HCT116 (cell line): Measurements from ENCODE around the gene GRHPR. TPM values are rescaled to one million over a fixed set of nuclear protein-coding genes. Genes with fewer than 3 reads are reported as not detected.

ENCODE experiments used
- ATAC-seq: fragments of 200-7000 bp; cut with Tn5 transposase; 2 replicates; pipeline ENCODE4 v1.9.1; 2020; ENCODE audit warnings: mild to moderate bottlenecking, moderate library complexity
- BruUV-seq: library from RNA; stranded (reverse); fragments of 400-500 nt; replicated peaks from 2 replicates; lab custom pipeline; 2021; lab: Mats Ljungman, UMichigan
- CTCF ChIA-PET: fragments of 300-600 bp; sonication (Branson Sonifier 250); formaldehyde crosslinking; loops from one replicate; lab custom pipeline; 2021; ENCODE audit warnings: antibody characterized with exemption; lab: Charles Lee
- POLR2A ChIA-PET: fragments of 300-600, 350-600 bp; sonication (Branson Sonifier 250); formaldehyde crosslinking; loops from one replicate; lab custom pipeline; 2021; ENCODE audit warnings: antibody characterized with exemption; lab: Charles Lee
- RAD21 ChIA-PET, 2 experiments: fragments of 300-600 bp; sonication (Branson Sonifier 250); formaldehyde crosslinking; loops; one replicate each; lab custom pipeline; 2023; ENCODE audit warnings: low total read pairs in 2 of 2; ENCODE audit not compliant: uncharacterized antibody in 2 of 2, unreplicated experiment in 2 of 2, low non-redundant PET in 1 of 2; lab: Charles Lee
- DNase-seq: peaks from one replicate; pipeline ENCODE4 v3.0.0-alpha.2; 2010; ENCODE audit warnings: low read depth, low spot score
- H2AFZ ChIP-seq: fragments of 200-600 bp; shearing (Covaris generic), sonication (generic); 2 replicates; pipeline ENCODE4 v1.6.1; 2017; ENCODE audit warnings: low read depth, mixed run types, mixed read lengths, antibody characterized with exemption, low read length; ENCODE audit not compliant: poor library complexity, severe bottlenecking
- H3K27ac ChIP-seq: 2 replicates; pipeline ENCODE4 v1.5.1; 2012; ENCODE audit warnings: low read depth, low read length
- H3K27me3 ChIP-seq: fragments of 200-600 bp; sonication (generic); 2 replicates; pipeline ENCODE4 v1.6.1; 2016; ENCODE audit warnings: mixed run types, low read length, mixed read lengths; ENCODE audit not compliant: insufficient read depth
- H3K36me3 ChIP-seq, 2 experiments: fragments of 200-500 bp in 1 of 2; fragments of 200-600 bp in 1 of 2; sonication (Bioruptor generic) in 1 of 2; sonication (generic) in 1 of 2; 2 replicates each; pipeline versions ENCODE4 v1.5.1 to v1.6.1; 2014 to 2016; ENCODE audit warnings: low read length in 2 of 2, inconsistent platforms in 1 of 2, mixed read lengths in 1 of 2, mixed run types in 1 of 2; ENCODE audit not compliant: insufficient read depth in 2 of 2, control insufficient read depth in 1 of 2
- H3K4me1 ChIP-seq, 2 experiments: fragments of 200-600 bp in 1 of 2; sonication (generic) in 1 of 2; 2 replicates each; pipeline versions ENCODE4 v1.5.1 to v1.6.1; 2012 to 2017; ENCODE audit warnings: low read length in 2 of 2, inconsistent platforms in 1 of 2, mild to moderate bottlenecking in 1 of 2, mixed read lengths in 1 of 2, mixed run types in 1 of 2, moderate library complexity in 1 of 2; ENCODE audit not compliant: insufficient read depth in 2 of 2, control insufficient read depth in 1 of 2
- H3K4me2 ChIP-seq: fragments of 200-600 bp; sonication (generic); 2 replicates; pipeline ENCODE4 v1.6.1; 2017; ENCODE audit warnings: mixed run types, low read length, mixed read lengths
- H3K4me3 ChIP-seq, 2 experiments: fragments of 200-600 bp in 1 of 2; sonication (generic) in 1 of 2; replicated peaks in 1 of 2; 2 replicates each; pipeline ENCODE4 v1.5.1; 2011 to 2016; ENCODE audit warnings: low read length in 2 of 2, control low read depth in 1 of 2, low read depth in 1 of 2, mild to moderate bottlenecking in 1 of 2, mixed read lengths in 1 of 2, mixed run types in 1 of 2
- H3K79me2 ChIP-seq: fragments of 200-600 bp; sonication (generic); 2 replicates; pipeline ENCODE4 v1.6.1; 2017; ENCODE audit warnings: mild to moderate bottlenecking, mixed run types, low read length, moderate library complexity, mixed read lengths; ENCODE audit not compliant: insufficient read depth
- H3K9ac ChIP-seq: fragments of 200-600 bp; sonication (generic); 2 replicates; pipeline ENCODE4 v1.6.1; 2016; ENCODE audit warnings: low read length, mixed read lengths
- H3K9me2 ChIP-seq: fragments of 200-600 bp; sonication (generic), shearing (Covaris generic); 2 replicates; pipeline ENCODE4 v1.6.1; 2017; ENCODE audit warnings: mixed run types, mild to moderate bottlenecking, moderate library complexity; ENCODE audit not compliant: insufficient read depth
- H3K9me3 ChIP-seq, 2 experiments: fragments of 200-500 bp in 1 of 2; fragments of 200-600 bp in 1 of 2; sonication (Bioruptor generic) in 1 of 2; sonication (generic) in 1 of 2; 2 replicates each; pipeline ENCODE4 v1.6.1; 2014 to 2017; ENCODE audit warnings: low read length in 2 of 2, mixed read lengths in 2 of 2, inconsistent platforms in 1 of 2, low read depth in 1 of 2, mild to moderate bottlenecking in 1 of 2, mixed run types in 1 of 2, moderate library complexity in 1 of 2; ENCODE audit not compliant: control insufficient read depth in 1 of 2, insufficient read depth in 1 of 2
- H4K20me1 ChIP-seq: fragments of 200-600 bp; sonication (generic), shearing (Covaris generic); 2 replicates; pipeline ENCODE4 v1.6.1; 2017; ENCODE audit warnings: mixed run types, mild to moderate bottlenecking, moderate library complexity; ENCODE audit not compliant: insufficient read depth
- ELF1 ChIP-seq: IDR thresholded peaks from 2 replicates; pipeline ENCODE4 v1.6.1; 2012; ENCODE audit warnings: low read depth, borderline replicate concordance
- EZH2 ChIP-seq: fragments of 200-600 bp; sonication (generic); IDR thresholded peaks from 2 replicates; pipeline ENCODE4 v1.6.1; 2017; ENCODE audit warnings: antibody characterized with exemption, mixed run types
- EZH2phosphoT487 ChIP-seq: fragments of 200-600 bp; IDR thresholded peaks from 2 replicates; pipeline ENCODE4 v1.6.1; 2018; ENCODE audit warnings: antibody characterized with exemption, borderline replicate concordance
- FOSL1 ChIP-seq: IDR thresholded peaks from 2 replicates; pipeline ENCODE4 v1.6.1; 2012; ENCODE audit warnings: low read depth
- JUND ChIP-seq: IDR thresholded peaks from 2 replicates; pipeline ENCODE4 v1.6.1; 2012
- POLR2AphosphoS5 ChIP-seq: IDR thresholded peaks from 2 replicates; pipeline ENCODE4 v1.6.1; 2011; ENCODE audit warnings: mild to moderate bottlenecking, low read depth, low read length, moderate library complexity
- RAD21 ChIP-seq: IDR thresholded peaks from 2 replicates; pipeline ENCODE4 v1.6.1; 2012; ENCODE audit warnings: low read depth, mild to moderate bottlenecking
- SIN3A ChIP-seq: IDR thresholded peaks from 2 replicates; pipeline ENCODE4 v1.6.1; 2012; ENCODE audit warnings: low read depth
- SP1 ChIP-seq: IDR thresholded peaks from 2 replicates; pipeline ENCODE4 v1.6.1; 2012; ENCODE audit warnings: low read depth
- SRF ChIP-seq: IDR thresholded peaks from 2 replicates; pipeline ENCODE4 v1.6.1; 2012; ENCODE audit warnings: low read depth
- YY1 ChIP-seq: IDR thresholded peaks from 2 replicates; pipeline ENCODE4 v1.6.1; 2011; ENCODE audit warnings: low read length, low read depth, moderate library complexity, mild to moderate bottlenecking; ENCODE audit not compliant: insufficient replicate concordance; ENCODE audit errors: extremely low read depth
- ZFX ChIP-seq: fragments of 450-650 bp; IDR thresholded peaks from 2 replicates; pipeline ENCODE4 v1.6.1; 2017
- ZNF274 ChIP-seq: fragments of 200-500 bp; sonication (Bioruptor generic); IDR thresholded peaks from 2 replicates; pipeline ENCODE4 v1.6.1; 2014; ENCODE audit warnings: mild to moderate bottlenecking, low read depth, low read length, inconsistent platforms
- intact Hi-C: fragments of 100-400 bp; cut with micrococcal nuclease; formaldehyde crosslinking; loops from 2 replicates; pipeline ENCODE4 v1.10.0; 2022
- total RNA-seq: library from RNA; stranded (reverse); gene quantifications from one replicate; pipeline ENCODE4 v1.2.1, GENCODE V29; 2021; ENCODE audit not compliant: unreplicated experiment
- TF ChIP-seq, protein P1 (sequence below), 3 experiments: fragments of 200-600 bp in 1 of 3; sonication (generic) in 1 of 3; IDR thresholded peaks in 2 of 3; conservative IDR thresholded peaks in 1 of 3; 2 replicates each; pipeline ENCODE4 v1.5.1; 2012 to 2017; ENCODE audit warnings: low read depth in 2 of 3, low read length in 2 of 3, antibody characterized with exemption in 1 of 3, borderline replicate concordance in 1 of 3, control low read depth in 1 of 3, mild to moderate bottlenecking in 1 of 3, mixed read lengths in 1 of 3, mixed run types in 1 of 3, moderate library complexity in 1 of 3; ENCODE audit not compliant: insufficient read depth in 1 of 3
- TF ChIP-seq, protein P2 (sequence below): IDR thresholded peaks from 2 replicates; pipeline ENCODE4 v1.6.1; 2012
- TF ChIP-seq, protein P3 (sequence below): IDR thresholded peaks from 2 replicates; pipeline ENCODE4 v1.6.1; 2012
- TF ChIP-seq, protein P4 (sequence below): IDR thresholded peaks from 2 replicates; pipeline ENCODE4 v1.6.1; 2012; ENCODE audit warnings: low read depth

The GRHPR gene
- total RNA-seq, 1 experiment from 2014 or later = 106 TPM

DNA sequence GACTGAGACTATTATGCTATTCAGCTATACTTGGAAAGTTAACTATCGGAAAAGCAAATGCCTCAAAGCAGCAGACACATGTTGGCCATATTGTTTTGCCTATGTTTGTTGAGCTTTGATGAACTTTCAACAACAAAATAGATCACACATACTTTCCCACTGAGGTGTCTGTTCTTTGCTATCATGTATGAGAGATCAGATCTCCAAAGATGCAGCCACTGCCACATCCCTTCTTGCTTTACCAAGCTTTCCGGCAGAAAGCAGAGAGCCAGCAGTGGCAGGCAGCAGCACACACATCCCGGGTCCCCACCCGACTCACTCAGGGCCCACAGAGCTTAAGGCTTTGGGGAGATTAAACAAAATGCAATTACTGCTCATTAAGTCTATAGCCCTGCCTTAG, 23.9 kb downstream of the GRHPR start:
- intact Hi-C loops = no loop called here
- H3K9ac ChIP-seq = no peak overlapping the region
- no peaks in the 10 kb centered on the region for H3K9me3 ChIP-seq
- H3K4me3 ChIP-seq = no peak overlapping the region
- TF ChIP-seq, protein P1, sequence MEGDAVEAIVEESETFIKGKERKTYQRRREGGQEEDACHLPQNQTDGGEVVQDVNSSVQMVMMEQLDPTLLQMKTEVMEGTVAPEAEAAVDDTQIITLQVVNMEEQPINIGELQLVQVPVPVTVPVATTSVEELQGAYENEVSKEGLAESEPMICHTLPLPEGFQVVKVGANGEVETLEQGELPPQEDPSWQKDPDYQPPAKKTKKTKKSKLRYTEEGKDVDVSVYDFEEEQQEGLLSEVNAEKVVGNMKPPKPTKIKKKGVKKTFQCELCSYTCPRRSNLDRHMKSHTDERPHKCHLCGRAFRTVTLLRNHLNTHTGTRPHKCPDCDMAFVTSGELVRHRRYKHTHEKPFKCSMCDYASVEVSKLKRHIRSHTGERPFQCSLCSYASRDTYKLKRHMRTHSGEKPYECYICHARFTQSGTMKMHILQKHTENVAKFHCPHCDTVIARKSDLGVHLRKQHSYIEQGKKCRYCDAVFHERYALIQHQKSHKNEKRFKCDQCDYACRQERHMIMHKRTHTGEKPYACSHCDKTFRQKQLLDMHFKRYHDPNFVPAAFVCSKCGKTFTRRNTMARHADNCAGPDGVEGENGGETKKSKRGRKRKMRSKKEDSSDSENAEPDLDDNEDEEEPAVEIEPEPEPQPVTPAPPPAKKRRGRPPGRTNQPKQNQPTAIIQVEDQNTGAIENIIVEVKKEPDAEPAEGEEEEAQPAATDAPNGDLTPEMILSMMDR (IDR thresholded peaks at IDR 0.05 in 2 of 3, conservative IDR thresholded peaks at IDR 0.05 in 1 of 3; ENCODE audit: borderline replicate concordance in 1 of 3, insufficient read depth in 1 of 3, low read depth in 2 of 3, low read length in 2 of 3) = no peak
- TF ChIP-seq SP1 (no peak), SRF (no peak), RAD21 (no peak), YY1 (no peak), POLR2AphosphoS5 (no peak), FOSL1 (no peak), ELF1 (no peak), JUND (no peak), ZNF274 (no peak), EZH2 (no peak), SIN3A (no peak), ZFX (no peak), EZH2phosphoT487 (no peak)
- TF ChIP-seq, protein P2, sequence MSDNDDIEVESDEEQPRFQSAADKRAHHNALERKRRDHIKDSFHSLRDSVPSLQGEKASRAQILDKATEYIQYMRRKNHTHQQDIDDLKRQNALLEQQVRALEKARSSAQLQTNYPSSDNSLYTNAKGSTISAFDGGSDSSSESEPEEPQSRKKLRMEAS = no peak
- TF ChIP-seq, protein P3, sequence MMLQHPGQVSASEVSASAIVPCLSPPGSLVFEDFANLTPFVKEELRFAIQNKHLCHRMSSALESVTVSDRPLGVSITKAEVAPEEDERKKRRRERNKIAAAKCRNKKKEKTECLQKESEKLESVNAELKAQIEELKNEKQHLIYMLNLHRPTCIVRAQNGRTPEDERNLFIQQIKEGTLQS = no peak
- TF ChIP-seq, protein P4, sequence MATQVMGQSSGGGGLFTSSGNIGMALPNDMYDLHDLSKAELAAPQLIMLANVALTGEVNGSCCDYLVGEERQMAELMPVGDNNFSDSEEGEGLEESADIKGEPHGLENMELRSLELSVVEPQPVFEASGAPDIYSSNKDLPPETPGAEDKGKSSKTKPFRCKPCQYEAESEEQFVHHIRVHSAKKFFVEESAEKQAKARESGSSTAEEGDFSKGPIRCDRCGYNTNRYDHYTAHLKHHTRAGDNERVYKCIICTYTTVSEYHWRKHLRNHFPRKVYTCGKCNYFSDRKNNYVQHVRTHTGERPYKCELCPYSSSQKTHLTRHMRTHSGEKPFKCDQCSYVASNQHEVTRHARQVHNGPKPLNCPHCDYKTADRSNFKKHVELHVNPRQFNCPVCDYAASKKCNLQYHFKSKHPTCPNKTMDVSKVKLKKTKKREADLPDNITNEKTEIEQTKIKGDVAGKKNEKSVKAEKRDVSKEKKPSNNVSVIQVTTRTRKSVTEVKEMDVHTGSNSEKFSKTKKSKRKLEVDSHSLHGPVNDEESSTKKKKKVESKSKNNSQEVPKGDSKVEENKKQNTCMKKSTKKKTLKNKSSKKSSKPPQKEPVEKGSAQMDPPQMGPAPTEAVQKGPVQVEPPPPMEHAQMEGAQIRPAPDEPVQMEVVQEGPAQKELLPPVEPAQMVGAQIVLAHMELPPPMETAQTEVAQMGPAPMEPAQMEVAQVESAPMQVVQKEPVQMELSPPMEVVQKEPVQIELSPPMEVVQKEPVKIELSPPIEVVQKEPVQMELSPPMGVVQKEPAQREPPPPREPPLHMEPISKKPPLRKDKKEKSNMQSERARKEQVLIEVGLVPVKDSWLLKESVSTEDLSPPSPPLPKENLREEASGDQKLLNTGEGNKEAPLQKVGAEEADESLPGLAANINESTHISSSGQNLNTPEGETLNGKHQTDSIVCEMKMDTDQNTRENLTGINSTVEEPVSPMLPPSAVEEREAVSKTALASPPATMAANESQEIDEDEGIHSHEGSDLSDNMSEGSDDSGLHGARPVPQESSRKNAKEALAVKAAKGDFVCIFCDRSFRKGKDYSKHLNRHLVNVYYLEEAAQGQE = no peak
- TF ChIP-seq, all 23 proteins: peak for 0
- H3K9me2 ChIP-seq = no peaks in the 10 kb centered on the region
- ChIA-PET CTCF (no interaction called here), POLR2A (no interaction called here), RAD21 (no interaction called here)
- H3K4me1 ChIP-seq = peaks cover 0 to 19% of the 10 kb centered on the region in 2 experiments; a peak in 3 of 4 replicates
- peaks cover 7 to 40% of the 10 kb centered on the region in 2 experiments; a peak in 3 of 4 replicates for H3K36me3 ChIP-seq
- H3K79me2 ChIP-seq = peaks cover 99% of the 10 kb centered on the region
- no peak overlapping the region for H3K4me2 ChIP-seq
- H4K20me1 ChIP-seq = peaks cover 35% of the 10 kb centered on the region
- no peaks in the 10 kb centered on the region for H3K27me3 ChIP-seq
- H2AFZ ChIP-seq = no peak overlapping the region
- ATAC-seq = no peak
- no peak overlapping the region for H3K27ac ChIP-seq
- DNase-seq = no peak
- no TSS peak for BruUV-seq
